ENCODE measurements around the gene SUSD1. TPM values are rescaled to one million over a fixed set of nuclear protein-coding genes. Genes with fewer than 3 reads are reported as not detected.

Gene SUSD1
- total and polyA plus RNA-seq, 9 of the 15 experiments (the other 6 are each of a cell fraction or from before 2014, with no cell fraction given) = 10.9 to 44.4 (median 36.1) TPM

- no peaks in the 10 kb centered on the region for H3K27me3 ChIP-seq (ENCODE audit: control insufficient read depth in 2 of 2, insufficient read depth in 2 of 2, low read length in 2 of 2)
- no peak for FAIRE-seq
- no peak overlapping the region for H3K4me3 ChIP-seq
- peaks cover 90% of the 10 kb centered on the region for H3K36me3 ChIP-seq (ENCODE audit: control insufficient read depth, insufficient read depth, low read length)
- ATAC-seq = no peak
- no TSS peak for BruUV-seq (replicated peaks)
- in situ Hi-C loops (cut with MboI) = loop anchor here (25.0 kb wide), 1 partner anchor 725 kb away; no protein-coding TSS in a partner anchor
- no peak overlapping the region for H3K27ac ChIP-seq (ENCODE audit: extremely low read depth, low read depth, low read length)
- POLR2A ChIA-PET = no interaction called here
- H3K9me3 ChIP-seq (replicated peaks; ENCODE audit: control insufficient read depth, insufficient read depth, low read depth, low read length) = no peaks in the 10 kb centered on the region
- no peak for DNase-seq (ENCODE audit: extremely low read depth in 1 of 4, low spot score in 3 of 4)
- no peak overlapping the region for H2AFZ ChIP-seq (ENCODE audit: low read depth, low read length)
- peaks cover 12% of the 10 kb centered on the region; the same call in 2 of the 3 replicates for H3K79me2 ChIP-seq (ENCODE audit: control insufficient read depth, insufficient read depth, low read length)
- no peaks in the 10 kb centered on the region for H3K9me1 ChIP-seq (ENCODE audit: control insufficient read depth, insufficient read depth, low read length)
- H3K4me2 ChIP-seq (ENCODE audit: insufficient read depth, low read length) = no peak overlapping the region
- intact Hi-C loops (cut with micrococcal nuclease) = loop anchor here (2.0 to 10.0 kb wide), 2 partner anchors 273 to 627 kb away; partner anchors contain the start of gene INIP
- H3K9ac ChIP-seq (ENCODE audit: insufficient read depth in 1 of 2, low read depth in 2 of 2, low read length in 2 of 2) = no peak overlapping the region
- H4K20me1 ChIP-seq (replicated peaks; ENCODE audit: control insufficient read depth, insufficient read depth, low read length) = no peaks in the 10 kb centered on the region
- CTCF ChIA-PET (ENCODE audit: low intra/inter-chr PET ratio) = interaction anchor here (0.7 to 2.5 kb wide), 3 partner anchors 10 to 274 kb away, joined by 3 to 26 read pairs (median 3); partner anchors contain the start of gene PTBP3
- no peaks in the 10 kb centered on the region; a peak in 1 of 5 replicates for H3K4me1 ChIP-seq (replicated peaks in 1 of 2; ENCODE audit: control insufficient read depth in 2 of 2, insufficient read depth in 2 of 2, low read length in 2 of 2)
- TF ChIP-seq U2AF1 (optimal IDR thresholded peaks at IDR 0.05; ENCODE audit: low read depth, low read length) = no peak
- no peak for TF ChIP-seq ZBTB40 (IDR thresholded peaks at IDR 0.05)
- TF ChIP-seq ZBTB40 (CRISPR knock-in tag; IDR thresholded peaks at IDR 0.05) = no peak
- no peak for TF ChIP-seq SMARCB1 (IDR thresholded peaks at IDR 0.05; ENCODE audit: insufficient read length, low read depth)
- no peak for TF ChIP-seq MNT (conservative IDR thresholded peaks at IDR 0.05)
- no peak for TF ChIP-seq LCOR (CRISPR knock-in tag; IDR thresholded peaks at IDR 0.05)
- TF ChIP-seq FOXJ3 (CRISPR knock-in tag; IDR thresholded peaks at IDR 0.05) = no peak
- no peak for TF ChIP-seq ZNF12 (CRISPR knock-in tag; IDR thresholded peaks at IDR 0.05)
- TF ChIP-seq ZSCAN32 (CRISPR knock-in tag; IDR thresholded peaks at IDR 0.05) = no peak
- TF ChIP-seq ZNF23 (CRISPR knock-in tag; IDR thresholded peaks at IDR 0.05) = no peak
Measured at GRCh38 chr9:112087506-112087905, 87.6 kb downstream of the SUSD1 start.

Measured in K562 (cell line).